T-helper 22 cell (primary cell): ENCODE measurements around the gene JARID2.

Source experiments
- DNase-seq: peaks from one replicate; pipeline ENCODE4 v3.0.0-alpha.2; 2020; ENCODE audit warnings: low read depth

The JARID2 gene

DNA sequence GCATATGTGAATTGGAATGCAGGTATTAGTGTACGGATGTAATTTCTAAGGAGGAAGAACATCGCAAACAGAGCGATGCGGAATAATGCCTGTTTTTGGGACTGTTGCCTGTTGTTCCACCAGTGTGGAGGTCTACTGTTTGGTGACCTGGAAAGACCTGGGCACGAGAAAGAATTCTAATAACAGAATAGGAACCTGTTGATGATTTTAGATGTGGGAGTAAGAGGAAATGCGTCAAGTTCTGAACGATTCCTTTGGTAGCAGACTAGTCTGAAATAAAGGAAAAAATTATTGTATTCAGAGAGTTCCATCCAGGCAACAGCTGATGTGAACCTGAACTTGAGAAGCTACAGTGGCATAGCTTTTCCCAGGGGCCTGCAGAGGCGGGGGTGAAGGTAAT is 224.9 kb downstream of the JARID2 start:
- DNase-seq: no peak

DNA sequence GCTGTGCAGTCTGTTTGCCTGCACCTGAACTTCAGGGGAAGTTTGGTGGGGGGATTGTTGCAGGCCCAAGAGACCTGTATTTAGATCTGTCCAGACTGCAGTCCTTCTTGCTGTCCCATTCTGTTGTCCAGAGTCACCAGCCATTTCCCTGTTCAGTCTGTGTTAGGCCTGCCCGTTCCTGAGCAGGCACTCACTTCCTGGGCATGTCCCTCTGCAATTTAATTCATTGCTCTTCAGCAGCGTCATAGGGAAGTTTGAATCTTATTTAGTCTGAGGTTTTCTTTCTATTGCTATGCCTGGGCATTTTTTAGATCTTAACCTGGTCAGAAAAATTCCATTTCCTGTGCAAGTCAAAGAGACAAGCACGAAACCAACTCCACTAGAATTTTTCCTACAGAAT is 226.8 kb downstream of the JARID2 start:
- no peak for DNase-seq

GRCh38 chr6:15473174-15473573 is 227.3 kb downstream of the JARID2 start:
- DNase-seq: no peak

- no peak for DNase-seq
These were observed 227.9 kb downstream of the JARID2 start for GRCh38 chr6:15473741-15474161.

- DNase-seq: no peak
These were observed 228.3 kb downstream of the JARID2 start for GRCh38 chr6:15474196-15474595.

- no peak for DNase-seq
These were observed 229.4 kb downstream of the JARID2 start for GRCh38 chr6:15475261-15475660.

GRCh38 chr6:15475872-15476271 is 230.0 kb downstream of the JARID2 start:
- no peak for DNase-seq

DNA sequence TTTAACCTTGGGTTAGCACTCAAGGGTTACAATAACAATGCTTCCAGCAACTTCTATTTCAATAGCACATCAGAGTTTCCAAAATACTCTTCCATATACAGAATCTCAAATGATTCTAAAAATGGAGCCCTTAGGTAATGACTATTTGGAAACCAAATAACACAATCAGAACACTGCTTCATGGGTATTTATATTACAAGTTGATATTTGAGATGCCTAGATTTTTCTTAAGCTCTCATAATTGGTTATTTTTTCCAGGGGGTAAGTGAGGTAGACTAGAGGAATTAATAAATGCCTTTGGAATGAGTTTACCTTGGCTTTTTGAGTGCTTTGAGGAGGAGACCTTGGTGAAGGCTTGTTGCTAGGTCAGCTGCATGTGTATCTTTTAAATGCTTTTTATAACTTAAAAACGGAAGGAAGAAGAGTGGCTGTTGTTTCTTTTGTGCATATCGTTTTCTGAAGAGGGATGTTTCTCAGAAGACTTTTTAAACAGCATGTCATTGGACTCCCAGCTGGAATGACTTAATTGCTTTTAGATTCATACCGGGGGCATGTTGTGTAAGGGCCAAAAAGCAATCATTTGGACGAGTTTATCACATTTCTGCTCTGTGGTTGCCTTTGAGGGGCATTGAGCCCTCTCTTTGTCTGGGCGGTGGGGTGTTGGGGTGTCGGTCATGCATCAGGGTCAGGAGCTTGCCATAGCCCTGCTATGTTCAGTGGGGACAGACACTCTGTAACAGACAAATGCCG is 230.9 kb downstream of the JARID2 start:
- no peak for DNase-seq

GRCh38 chr6:15477746-15478145 is 231.9 kb downstream of the JARID2 start:
- DNase-seq: no peak

DNA sequence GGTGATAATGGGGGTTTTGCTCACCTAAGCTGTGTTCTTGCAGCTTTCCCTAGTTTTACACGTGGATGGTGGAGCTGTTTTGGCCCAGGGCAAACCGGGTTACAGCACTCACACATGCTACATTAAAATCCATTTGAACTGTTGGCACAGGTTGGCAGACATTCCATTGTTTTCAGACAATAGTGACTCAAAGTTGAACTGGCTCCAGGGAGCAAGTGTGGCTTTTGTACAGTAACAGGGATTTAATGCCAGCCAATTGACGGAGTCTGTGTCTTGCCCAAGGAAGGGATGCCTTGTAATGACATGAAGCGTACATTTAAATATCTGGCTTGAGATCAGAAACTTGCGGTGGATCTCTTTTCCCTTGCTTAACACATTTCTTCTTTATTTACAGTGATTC is 233.9 kb downstream of the JARID2 start:
- no peak for DNase-seq

DNA sequence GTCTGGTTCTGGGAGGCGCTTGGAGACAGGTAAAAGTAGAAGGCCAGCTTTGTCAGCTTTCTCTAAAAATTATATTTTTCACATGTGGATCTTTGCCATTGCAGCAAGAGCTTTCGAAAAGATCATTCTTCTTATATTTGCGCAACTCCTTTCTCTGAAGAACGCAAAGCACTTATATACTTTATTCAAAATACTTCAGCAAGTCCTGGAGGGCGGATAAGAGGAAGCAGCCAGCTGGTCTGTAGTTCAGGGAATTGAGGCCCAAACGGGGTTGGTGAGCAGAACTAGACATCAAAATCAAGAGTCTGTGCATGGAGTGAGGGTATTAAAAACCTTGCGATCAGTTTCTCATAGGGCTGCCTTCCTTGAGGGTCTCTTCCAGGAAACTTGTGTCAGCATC is 234.7 kb downstream of the JARID2 start:
- DNase-seq: no peak

- no peak for DNase-seq
These were observed 235.8 kb downstream of the JARID2 start for GRCh38 chr6:15481390-15482291.

DNA sequence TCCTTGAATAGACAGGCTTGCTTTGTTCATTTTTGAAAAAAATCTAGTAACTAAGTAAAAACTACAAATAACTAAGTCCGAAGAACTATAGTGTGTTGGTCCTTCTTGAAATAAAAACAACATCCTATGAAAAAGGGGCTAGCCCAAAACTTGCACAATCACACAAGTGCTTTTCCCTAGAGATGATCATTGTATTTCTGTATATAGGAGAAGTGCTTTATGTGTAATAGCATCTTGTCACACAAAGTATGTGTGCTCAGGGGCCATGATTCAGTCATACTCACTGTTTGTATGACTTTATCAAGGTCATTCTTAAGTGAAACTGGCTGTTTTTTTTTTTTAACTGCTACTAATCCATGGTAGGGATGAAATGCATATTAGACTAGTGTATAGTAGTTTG is 237.2 kb downstream of the JARID2 start:
- DNase-seq: no peak

DNA sequence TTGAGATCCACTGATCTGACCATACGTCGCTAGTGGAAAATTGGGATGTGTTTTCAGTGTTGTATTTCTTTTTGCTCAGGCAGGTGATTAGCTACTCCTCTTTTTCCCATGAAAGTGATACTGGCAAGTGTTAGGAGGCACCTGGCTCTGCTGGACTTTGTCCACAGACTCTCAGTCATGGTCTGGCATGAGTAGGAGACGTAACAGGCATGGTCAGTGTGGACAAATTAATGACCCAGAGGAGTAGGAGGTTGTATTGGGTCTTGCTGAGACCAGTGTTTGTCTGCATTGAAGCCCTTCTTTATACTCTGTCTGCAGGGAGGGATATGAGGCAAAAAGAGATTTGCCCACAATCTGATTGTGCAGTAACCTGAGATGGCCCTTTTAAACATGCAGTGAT is 238.3 kb downstream of the JARID2 start:
- DNase-seq: no peak

- no peak for DNase-seq
These were observed 239.0 kb downstream of the JARID2 start for GRCh38 chr6:15484821-15485220.

GRCh38 chr6:15485936-15486335 is 240.1 kb downstream of the JARID2 start:
- DNase-seq: no peak

DNA sequence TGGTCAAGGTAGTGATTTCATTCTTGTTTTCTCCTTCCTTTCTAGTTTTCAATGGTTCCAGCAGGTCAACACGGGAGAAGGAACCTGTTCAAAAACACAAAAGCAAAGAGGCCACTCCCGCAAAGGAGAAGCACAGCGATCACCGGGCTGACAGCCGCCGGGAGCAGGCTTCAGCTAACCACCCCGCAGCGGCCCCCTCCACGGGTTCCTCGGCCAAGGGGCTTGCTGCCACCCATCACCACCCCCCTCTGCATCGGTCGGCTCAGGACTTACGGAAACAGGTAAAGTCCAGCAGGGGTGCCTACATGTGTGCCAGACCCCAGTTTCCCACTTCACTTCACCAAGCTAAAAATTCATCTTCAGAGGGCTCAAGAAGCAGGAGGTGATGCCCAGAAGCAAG is 241.4 kb downstream of the JARID2 start:
- DNase-seq: no peak

- DNase-seq: no peak
These were observed 243.5 kb downstream of the JARID2 start for GRCh38 chr6:15489261-15489962.

DNA sequence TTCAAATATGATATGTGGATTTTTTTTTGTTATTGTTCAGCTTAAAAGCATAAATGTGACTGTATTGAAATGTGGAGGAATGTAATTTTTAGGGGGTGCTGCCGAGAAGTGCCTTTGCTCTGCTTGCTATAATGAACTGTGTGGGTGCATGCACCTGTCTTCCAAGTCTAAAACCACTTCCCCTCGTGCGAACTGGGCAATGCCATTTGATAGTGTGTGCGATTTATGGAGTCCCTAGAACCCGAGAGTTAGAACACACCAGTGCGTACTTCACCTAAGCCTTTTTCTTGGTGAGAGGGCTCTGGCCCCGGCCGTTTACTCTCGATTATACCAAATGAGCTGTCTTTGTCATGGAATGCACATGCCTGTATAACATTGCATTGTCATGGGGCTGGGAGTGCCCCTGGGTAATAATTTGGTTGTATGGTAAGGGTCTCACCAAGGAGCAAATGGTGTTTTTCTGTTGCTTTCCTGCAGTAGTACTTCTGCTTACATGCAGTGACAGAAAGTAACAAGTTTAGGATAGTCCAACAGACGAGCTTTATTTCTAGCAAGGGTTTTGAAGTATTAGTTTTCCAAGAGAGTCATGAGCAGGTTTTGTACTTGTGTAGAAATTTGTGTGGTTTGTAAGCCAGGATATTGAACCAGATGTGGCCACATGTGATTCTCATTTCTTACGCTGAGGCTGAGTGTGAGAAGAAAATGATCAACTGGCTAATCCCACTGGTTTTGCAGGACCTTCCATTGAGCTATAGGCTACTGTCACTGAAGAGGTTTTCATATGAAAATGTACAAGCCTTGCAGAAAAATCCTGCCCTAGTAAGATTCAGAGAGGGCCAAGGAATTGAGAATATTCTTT is 244.6 kb downstream of the JARID2 start:
- no peak for DNase-seq

DNA sequence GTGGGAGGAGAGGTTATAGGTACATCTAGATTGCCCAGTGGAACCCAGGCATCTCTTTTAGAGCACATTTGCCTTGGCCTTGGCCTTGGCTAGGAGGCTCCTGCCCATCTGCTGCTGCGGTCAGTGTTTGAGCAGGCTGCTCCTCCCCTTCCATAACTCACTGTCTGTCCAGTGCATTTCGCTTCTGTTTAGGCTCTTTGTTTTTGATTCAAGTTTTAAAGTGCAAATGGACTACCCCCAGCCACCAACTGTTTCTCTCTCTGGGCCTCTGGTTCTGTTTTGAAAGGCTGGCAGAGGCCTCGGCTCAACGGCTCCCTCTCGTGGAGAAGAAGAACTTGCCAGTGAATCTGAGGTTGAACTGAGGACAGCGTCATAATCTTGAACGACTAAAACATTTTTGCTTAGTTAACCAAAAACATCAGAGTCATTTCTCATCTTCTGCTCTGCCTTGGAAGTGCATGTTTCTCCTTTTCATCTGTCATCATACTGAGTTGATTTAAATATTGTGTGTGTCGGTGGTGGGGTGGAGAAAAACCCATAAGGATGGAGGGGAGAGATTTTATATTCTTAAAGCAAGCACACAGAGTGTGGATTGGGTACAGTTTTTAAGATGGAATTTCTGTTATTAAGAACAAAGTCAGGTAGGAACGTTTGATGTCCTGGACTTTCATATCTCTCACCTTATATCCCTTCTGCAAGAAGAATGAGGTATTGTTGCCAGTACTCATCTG is 245.6 kb downstream of the JARID2 start:
- no peak for DNase-seq

DNA sequence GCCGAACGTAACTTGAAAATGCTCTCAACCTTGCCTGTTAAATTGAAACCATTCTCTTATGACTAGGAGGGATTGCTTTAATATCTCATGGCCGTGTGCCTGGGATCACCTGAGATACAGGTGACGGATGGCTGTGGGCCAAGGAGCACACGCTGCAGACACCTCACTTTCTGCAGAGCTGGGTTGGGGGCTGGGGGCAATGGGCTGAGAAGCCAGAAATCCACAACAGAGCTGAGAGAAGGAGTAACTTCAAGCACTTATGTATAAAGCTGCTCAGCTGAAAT is 246.1 kb downstream of the JARID2 start:
- DNase-seq: no peak
